Neural cell (in vitro differentiated cells): ENCODE data around the gene DYNC1LI2. TPM values are rescaled to one million over a fixed set of nuclear protein-coding genes. Genes with fewer than 3 reads are reported as not detected.

Source experiments
- H2AFZ ChIP-seq: fragments of 200-600, 300-800 bp; sonication (generic), shearing (Covaris generic); 2 replicates; pipeline ENCODE4 v1.6.0; 2014; ENCODE audit warnings: low read depth, mild to moderate bottlenecking, antibody characterized with exemption, low read length, moderate library complexity
- H3F3A ChIP-seq: fragments of 200-600 bp; shearing (Covaris generic); 2 replicates; pipeline ENCODE4 v1.6.1; 2016; ENCODE audit warnings: mild to moderate bottlenecking, moderate library complexity, mixed read lengths, antibody characterized with exemption, low read length; ENCODE audit not compliant: insufficient read depth, poor library complexity, severe bottlenecking
- H3K27ac ChIP-seq: fragments of 200-600, 300-800 bp; sonication (generic), shearing (Covaris generic); 2 replicates; pipeline ENCODE4 v1.5.1; 2014; ENCODE audit warnings: mild to moderate bottlenecking, low read length, moderate library complexity
- H3K27me3 ChIP-seq: fragments of 300-800, 200-600 bp; sonication (generic), shearing (Covaris generic); 2 replicates; pipeline ENCODE4 v1.6.0; 2014; ENCODE audit warnings: mild to moderate bottlenecking, low read depth, low read length, moderate library complexity; ENCODE audit not compliant: insufficient read depth
- H3K36me3 ChIP-seq: fragments of 300-800, 200-600 bp; sonication (generic), shearing (Covaris generic); 2 replicates; pipeline ENCODE4 v1.5.1; 2014; ENCODE audit warnings: mild to moderate bottlenecking, antibody characterized with exemption, low read length, moderate library complexity; ENCODE audit not compliant: insufficient read depth
- H3K4me2 ChIP-seq: fragments of 300-800, 200-600 bp; sonication (generic), shearing (Covaris generic); 2 replicates; pipeline ENCODE4 v1.6.0; 2014; ENCODE audit warnings: mild to moderate bottlenecking, low read length
- H3K4me3 ChIP-seq: fragments of 300-800, 200-600 bp; sonication (generic), shearing (Covaris generic); 2 replicates; pipeline ENCODE4 v1.5.1; 2014; ENCODE audit warnings: mild to moderate bottlenecking, low read length, moderate library complexity
- H3K79me2 ChIP-seq: fragments of 200-600 bp; shearing (Covaris generic); replicated peaks from 2 replicates; pipeline ENCODE4 v1.6.0; 2014; ENCODE audit warnings: mild to moderate bottlenecking, low read length, moderate library complexity; ENCODE audit not compliant: insufficient read depth
- H3K9ac ChIP-seq: fragments of 300-800, 200-600 bp; sonication (generic), shearing (Covaris generic); 2 replicates; pipeline ENCODE4 v1.6.1; 2016; ENCODE audit warnings: mild to moderate bottlenecking, low read length, mixed read lengths
- H3K9me2 ChIP-seq: fragments of 200-600 bp; shearing (Covaris generic); 2 replicates; pipeline ENCODE4 v1.6.1; 2016; ENCODE audit warnings: mild to moderate bottlenecking, low read length, mixed read lengths; ENCODE audit not compliant: insufficient read depth
- H3K9me3 ChIP-seq: fragments of 200-600, 300-800 bp; sonication (generic), shearing (Covaris generic); 2 replicates; pipeline ENCODE4 v1.6.1; 2016; ENCODE audit warnings: mild to moderate bottlenecking, mixed run types, low read length, moderate library complexity, mixed read lengths
- H4K20me1 ChIP-seq: fragments of 200-600 bp; shearing (Covaris generic); 2 replicates; pipeline ENCODE4 v1.6.1; 2016; ENCODE audit warnings: mild to moderate bottlenecking, mixed run types; ENCODE audit not compliant: insufficient read depth
- EP300 ChIP-seq: fragments of 450-650 bp; conservative IDR thresholded peaks from 2 replicates; pipeline ENCODE4 v1.6.1; 2014; ENCODE audit warnings: antibody characterized with exemption, mild to moderate bottlenecking, moderate library complexity; ENCODE audit not compliant: poor library complexity, severe bottlenecking
- EZH2 ChIP-seq: fragments of 200-600, 300-800 bp; shearing (Covaris generic), sonication (generic); IDR thresholded peaks from 2 replicates; pipeline ENCODE4 v1.6.1; 2014; ENCODE audit warnings: antibody characterized with exemption, low read length, borderline replicate concordance, mild to moderate bottlenecking; ENCODE audit not compliant: insufficient read depth, poor library complexity, severe bottlenecking
- MXI1 ChIP-seq: fragments of 450-650 bp; conservative IDR thresholded peaks from 2 replicates; pipeline ENCODE4 v1.6.1; 2014; ENCODE audit warnings: antibody characterized with exemption, mild to moderate bottlenecking; ENCODE audit not compliant: poor library complexity, severe bottlenecking
- POLR2AphosphoS5 ChIP-seq: IDR thresholded peaks from 2 replicates; pipeline ENCODE4 v1.6.1; 2012
- RAD21 ChIP-seq: fragments of 450-650 bp; conservative IDR thresholded peaks from 2 replicates; pipeline ENCODE4 v1.6.1; 2014; ENCODE audit warnings: antibody characterized with exemption, mild to moderate bottlenecking, moderate library complexity
- SMC3 ChIP-seq: fragments of 450-650 bp; conservative IDR thresholded peaks from 2 replicates; pipeline ENCODE4 v1.6.1; 2014; ENCODE audit warnings: antibody characterized with exemption, mild to moderate bottlenecking, moderate library complexity; ENCODE audit not compliant: poor library complexity
- TAF1 ChIP-seq: IDR thresholded peaks from 2 replicates; pipeline ENCODE4 v1.6.1; 2012; ENCODE audit warnings: low read depth
- polyA plus RNA-seq: library from polyadenylated mRNA; depleted of rRNA; stranded (reverse); fragments of >200 nt; gene quantifications from 2 replicates; pipeline ENCODE4 v1.2.3, GENCODE V29; 2014
- TF ChIP-seq, protein P1 (sequence below): fragments of 450-650 bp; IDR thresholded peaks from 2 replicates; pipeline ENCODE4 v1.5.1; 2014; ENCODE audit warnings: antibody characterized with exemption, mild to moderate bottlenecking, moderate library complexity; ENCODE audit not compliant: poor library complexity, severe bottlenecking
- TF ChIP-seq, protein P2 (sequence below): IDR thresholded peaks from 2 replicates; pipeline ENCODE4 v1.6.1; 2012; ENCODE audit warnings: borderline replicate concordance

DYNC1LI2 gene
- polyA plus RNA-seq, 1 donor from 2014 or later: 249 TPM

- H3K4me2 ChIP-seq: no peak overlapping the region
- no peak overlapping the region for H3K4me3 ChIP-seq
- no peak overlapping the region for H2AFZ ChIP-seq
- H3K79me2 ChIP-seq: no peaks in the 10 kb centered on the region
- no peaks in the 10 kb centered on the region for H3K9me3 ChIP-seq
- H3K27me3 ChIP-seq: no peaks in the 10 kb centered on the region
- H3F3A ChIP-seq: no peaks in the 10 kb centered on the region
- no peaks in the 10 kb centered on the region for H3K9me2 ChIP-seq
- H4K20me1 ChIP-seq: no peaks in the 10 kb centered on the region
- H3K9ac ChIP-seq: no peak overlapping the region
- no peak overlapping the region for H3K27ac ChIP-seq
- no peaks in the 10 kb centered on the region for H3K36me3 ChIP-seq
- TF ChIP-seq, protein P1, sequence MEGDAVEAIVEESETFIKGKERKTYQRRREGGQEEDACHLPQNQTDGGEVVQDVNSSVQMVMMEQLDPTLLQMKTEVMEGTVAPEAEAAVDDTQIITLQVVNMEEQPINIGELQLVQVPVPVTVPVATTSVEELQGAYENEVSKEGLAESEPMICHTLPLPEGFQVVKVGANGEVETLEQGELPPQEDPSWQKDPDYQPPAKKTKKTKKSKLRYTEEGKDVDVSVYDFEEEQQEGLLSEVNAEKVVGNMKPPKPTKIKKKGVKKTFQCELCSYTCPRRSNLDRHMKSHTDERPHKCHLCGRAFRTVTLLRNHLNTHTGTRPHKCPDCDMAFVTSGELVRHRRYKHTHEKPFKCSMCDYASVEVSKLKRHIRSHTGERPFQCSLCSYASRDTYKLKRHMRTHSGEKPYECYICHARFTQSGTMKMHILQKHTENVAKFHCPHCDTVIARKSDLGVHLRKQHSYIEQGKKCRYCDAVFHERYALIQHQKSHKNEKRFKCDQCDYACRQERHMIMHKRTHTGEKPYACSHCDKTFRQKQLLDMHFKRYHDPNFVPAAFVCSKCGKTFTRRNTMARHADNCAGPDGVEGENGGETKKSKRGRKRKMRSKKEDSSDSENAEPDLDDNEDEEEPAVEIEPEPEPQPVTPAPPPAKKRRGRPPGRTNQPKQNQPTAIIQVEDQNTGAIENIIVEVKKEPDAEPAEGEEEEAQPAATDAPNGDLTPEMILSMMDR: no peak
- TF ChIP-seq, protein P2, sequence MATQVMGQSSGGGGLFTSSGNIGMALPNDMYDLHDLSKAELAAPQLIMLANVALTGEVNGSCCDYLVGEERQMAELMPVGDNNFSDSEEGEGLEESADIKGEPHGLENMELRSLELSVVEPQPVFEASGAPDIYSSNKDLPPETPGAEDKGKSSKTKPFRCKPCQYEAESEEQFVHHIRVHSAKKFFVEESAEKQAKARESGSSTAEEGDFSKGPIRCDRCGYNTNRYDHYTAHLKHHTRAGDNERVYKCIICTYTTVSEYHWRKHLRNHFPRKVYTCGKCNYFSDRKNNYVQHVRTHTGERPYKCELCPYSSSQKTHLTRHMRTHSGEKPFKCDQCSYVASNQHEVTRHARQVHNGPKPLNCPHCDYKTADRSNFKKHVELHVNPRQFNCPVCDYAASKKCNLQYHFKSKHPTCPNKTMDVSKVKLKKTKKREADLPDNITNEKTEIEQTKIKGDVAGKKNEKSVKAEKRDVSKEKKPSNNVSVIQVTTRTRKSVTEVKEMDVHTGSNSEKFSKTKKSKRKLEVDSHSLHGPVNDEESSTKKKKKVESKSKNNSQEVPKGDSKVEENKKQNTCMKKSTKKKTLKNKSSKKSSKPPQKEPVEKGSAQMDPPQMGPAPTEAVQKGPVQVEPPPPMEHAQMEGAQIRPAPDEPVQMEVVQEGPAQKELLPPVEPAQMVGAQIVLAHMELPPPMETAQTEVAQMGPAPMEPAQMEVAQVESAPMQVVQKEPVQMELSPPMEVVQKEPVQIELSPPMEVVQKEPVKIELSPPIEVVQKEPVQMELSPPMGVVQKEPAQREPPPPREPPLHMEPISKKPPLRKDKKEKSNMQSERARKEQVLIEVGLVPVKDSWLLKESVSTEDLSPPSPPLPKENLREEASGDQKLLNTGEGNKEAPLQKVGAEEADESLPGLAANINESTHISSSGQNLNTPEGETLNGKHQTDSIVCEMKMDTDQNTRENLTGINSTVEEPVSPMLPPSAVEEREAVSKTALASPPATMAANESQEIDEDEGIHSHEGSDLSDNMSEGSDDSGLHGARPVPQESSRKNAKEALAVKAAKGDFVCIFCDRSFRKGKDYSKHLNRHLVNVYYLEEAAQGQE: no peak
- TF ChIP-seq POLR2AphosphoS5: no peak
- no peak for TF ChIP-seq EZH2
- TF ChIP-seq EP300: no peak
- no peak for TF ChIP-seq SMC3
- no peak for TF ChIP-seq MXI1
- no peak for TF ChIP-seq RAD21
- no peak for TF ChIP-seq TAF1
Observed at GRCh38 chr16:66678337-66678736, 73.1 kb downstream of the DYNC1LI2 start.

DNA sequence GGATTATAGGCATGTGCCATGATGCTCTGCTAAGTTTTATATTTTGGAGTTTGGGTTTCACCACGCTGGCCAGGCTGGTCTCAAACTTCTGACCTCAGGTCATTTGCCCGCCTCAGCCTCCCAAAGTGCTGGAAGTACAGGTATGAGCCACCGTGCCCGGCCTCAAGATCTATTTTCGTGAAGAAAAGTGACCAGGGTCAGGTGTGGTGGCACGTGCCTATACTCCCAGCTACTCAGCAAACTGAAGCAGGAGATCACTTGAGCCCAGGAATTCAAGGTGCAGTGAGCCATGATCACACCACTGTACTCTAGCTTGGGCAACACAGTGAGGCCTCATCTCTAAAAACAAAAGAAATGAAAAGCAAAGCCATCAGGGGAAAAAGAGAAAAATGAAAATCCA, 73.6 kb downstream of the DYNC1LI2 start:
- Histone ChIP-seq H3K4me2 (no peak overlapping the region), H3K27ac (no peak overlapping the region), H3K27me3 (no peaks in the 10 kb centered on the region), H3F3A (no peaks in the 10 kb centered on the region), H3K79me2 (no peaks in the 10 kb centered on the region), H3K4me3 (no peak overlapping the region), H3K9ac (no peak overlapping the region), H3K9me3 (no peaks in the 10 kb centered on the region), H2AFZ (no peak overlapping the region), H3K36me3 (no peaks in the 10 kb centered on the region), H4K20me1 (no peaks in the 10 kb centered on the region), H3K9me2 (no peaks in the 10 kb centered on the region)
- TF ChIP-seq, protein P1: no peak
- TF ChIP-seq POLR2AphosphoS5: no peak
- no peak for TF ChIP-seq SMC3
- TF ChIP-seq TAF1: no peak
- no peak for TF ChIP-seq EP300
- TF ChIP-seq MXI1: no peak
- TF ChIP-seq RAD21: no peak
- TF ChIP-seq EZH2: no peak
- TF ChIP-seq, protein P2: no peak
